Uterus (tissue), 4 donors: Measurements from ENCODE around the gene ZNRF2. TPM values are rescaled to one million over a fixed set of nuclear protein-coding genes. Genes with fewer than 3 reads are reported as not detected.
A peak's percentile ranks its signal among the peaks of the same experiment; 100 is the strongest.

Experiments
- DNase-seq, 2 donors: peaks; one replicate each; pipeline ENCODE4 v3.0.0-alpha.2; 2019 to 2020
- H3K27ac ChIP-seq, 2 donors: fragments of 200-600 bp; sonication (generic); 1 replicate in 1 of 2; 2 replicates in 1 of 2; pipeline ENCODE4 v1.5.1; 2016 to 2018
- H3K27me3 ChIP-seq, 2 donors: fragments of 200-600 bp; sonication (generic); one replicate each; pipeline ENCODE4 v1.5.1; 2018 to 2019; ENCODE audit warnings: control low read depth in 1 of 2
- H3K36me3 ChIP-seq, 2 donors: fragments of 200-600 bp; sonication (generic); one replicate each; pipeline ENCODE4 v1.5.1; 2019; ENCODE audit warnings: control low read depth in 1 of 2
- H3K4me1 ChIP-seq, 2 donors: fragments of 200-600 bp; sonication (generic); one replicate each; pipeline ENCODE4 v1.5.1; 2018 to 2019; ENCODE audit warnings: control low read depth in 1 of 2
- H3K4me3 ChIP-seq, 2 donors: fragments of 200-600 bp; sonication (generic); 1 replicate in 1 of 2; 2 replicates in 1 of 2; pipeline ENCODE4 v1.5.1; 2018 to 2019; ENCODE audit warnings: mild to moderate bottlenecking in 1 of 2
- H3K9me3 ChIP-seq, 2 donors: fragments of 200-600 bp; sonication (generic); one replicate each; pipeline ENCODE4 v1.5.1; 2019; ENCODE audit warnings: control low read depth in 1 of 2
- POLR2A ChIP-seq, 2 donors: fragments of 450-650 bp; IDR thresholded peaks; one replicate each; pipeline ENCODE4 v1.6.1; 2016; ENCODE audit warnings: antibody characterized with exemption in 2 of 2, mild to moderate bottlenecking in 1 of 2, moderate library complexity in 1 of 2
- intact Hi-C: fragments of 100-400 bp; cut with DNase I; formaldehyde crosslinking; loops from one replicate; pipeline ENCODE4 v1.15.1; 2023; ENCODE audit warnings: low total_unique reads
- total RNA-seq, 4 donors: library from RNA; depleted of rRNA in 3 of 4; stranded (reverse); fragments of >200 nt in 3 of 4; gene quantifications; one replicate each; pipeline versions ENCODE4 v1.1.0 to v1.2.4, GENCODE V29; 2014 to 2023
- TF ChIP-seq, protein P1 (sequence below), 4 experiments: fragments of 200-600 bp in 2 of 4; fragments of 450-650 bp in 2 of 4; sonication (generic) in 2 of 4; IDR thresholded peaks; one replicate each; pipeline ENCODE4 v1.5.1; 2016 to 2019; ENCODE audit warnings: antibody characterized with exemption in 4 of 4, mild to moderate bottlenecking in 2 of 4, moderate library complexity in 1 of 4
- donor health status: DM: yes; HTN: yes; CAD: no.

Gene ZNRF2
- total RNA-seq, 4 donors from 2014 or later: 22.0 to 40.6 (median 27.3) TPM

DNA sequence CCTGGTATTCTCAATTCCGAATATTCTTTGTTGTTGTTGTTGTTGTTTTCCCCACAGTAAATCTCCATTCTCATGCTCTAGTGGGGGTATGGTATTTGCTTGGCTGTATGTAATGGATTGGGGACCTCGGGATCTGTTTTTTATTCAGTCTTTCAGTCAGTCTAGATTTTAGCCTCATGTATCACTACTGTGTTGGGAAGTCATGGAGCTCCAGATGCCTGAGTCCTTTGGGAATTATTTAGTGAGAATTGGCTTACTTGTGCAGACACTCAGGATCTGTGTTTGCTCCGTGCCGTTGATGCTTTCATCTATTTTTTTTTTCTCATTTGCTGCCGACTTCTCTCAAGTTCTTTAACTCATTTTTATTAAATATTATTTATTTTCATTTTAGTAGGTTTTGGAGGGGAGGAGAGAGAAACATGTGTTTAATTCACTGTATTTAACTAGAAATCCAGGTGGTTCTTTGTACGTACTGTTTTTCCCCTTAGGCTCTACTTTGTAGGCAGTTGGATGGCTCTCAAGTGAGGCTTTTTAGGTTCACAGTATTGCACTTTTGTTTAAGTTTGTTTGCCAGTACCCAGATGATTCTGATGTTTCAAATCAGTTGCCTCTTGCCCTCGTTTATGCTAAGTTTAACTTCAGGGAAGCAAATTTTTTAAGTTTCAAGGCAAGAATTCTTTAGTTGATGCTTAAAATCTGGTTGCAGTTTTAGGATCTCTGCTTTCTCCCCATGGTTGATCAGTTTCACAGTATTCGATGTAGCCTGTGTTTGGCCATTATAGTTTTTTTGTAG is 36.9 kb downstream of the ZNRF2 start:
- Histone ChIP-seq H3K27ac (peak overlapping the region; percentile 76 to 83), H3K4me1 (no peaks in the 10 kb centered on the region), H3K4me3 (peak overlapping the region; percentile 20 to 24), H3K27me3 (no peaks in the 10 kb centered on the region), H3K9me3 (no peaks in the 10 kb centered on the region), H3K36me3 (no peaks in the 10 kb centered on the region)
- TF ChIP-seq, protein P1, sequence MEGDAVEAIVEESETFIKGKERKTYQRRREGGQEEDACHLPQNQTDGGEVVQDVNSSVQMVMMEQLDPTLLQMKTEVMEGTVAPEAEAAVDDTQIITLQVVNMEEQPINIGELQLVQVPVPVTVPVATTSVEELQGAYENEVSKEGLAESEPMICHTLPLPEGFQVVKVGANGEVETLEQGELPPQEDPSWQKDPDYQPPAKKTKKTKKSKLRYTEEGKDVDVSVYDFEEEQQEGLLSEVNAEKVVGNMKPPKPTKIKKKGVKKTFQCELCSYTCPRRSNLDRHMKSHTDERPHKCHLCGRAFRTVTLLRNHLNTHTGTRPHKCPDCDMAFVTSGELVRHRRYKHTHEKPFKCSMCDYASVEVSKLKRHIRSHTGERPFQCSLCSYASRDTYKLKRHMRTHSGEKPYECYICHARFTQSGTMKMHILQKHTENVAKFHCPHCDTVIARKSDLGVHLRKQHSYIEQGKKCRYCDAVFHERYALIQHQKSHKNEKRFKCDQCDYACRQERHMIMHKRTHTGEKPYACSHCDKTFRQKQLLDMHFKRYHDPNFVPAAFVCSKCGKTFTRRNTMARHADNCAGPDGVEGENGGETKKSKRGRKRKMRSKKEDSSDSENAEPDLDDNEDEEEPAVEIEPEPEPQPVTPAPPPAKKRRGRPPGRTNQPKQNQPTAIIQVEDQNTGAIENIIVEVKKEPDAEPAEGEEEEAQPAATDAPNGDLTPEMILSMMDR (IDR thresholded peaks at IDR 0.05): no peak
- no peak for TF ChIP-seq POLR2A (IDR thresholded peaks at IDR 0.05)
- DNase-seq: no peak
- intact Hi-C loops: no loop called here

DNA sequence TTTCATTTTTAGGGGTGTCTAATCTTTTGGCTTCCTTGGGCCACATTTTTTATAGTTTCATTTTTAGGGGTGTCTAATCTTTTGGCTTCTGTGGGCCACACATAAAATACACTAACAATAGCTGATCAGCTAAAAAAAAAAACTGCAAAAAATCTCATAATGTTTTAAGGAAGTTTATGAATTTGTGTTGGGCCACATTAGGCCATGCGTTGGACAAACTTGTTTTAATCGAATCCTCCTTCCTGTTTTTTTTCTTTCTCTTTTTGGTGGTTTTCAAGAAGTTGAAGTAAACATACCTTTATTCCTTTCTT is 37.4 kb downstream of the ZNRF2 start:
- no peaks in the 10 kb centered on the region for H3K36me3 ChIP-seq
- no peaks in the 10 kb centered on the region for H3K4me1 ChIP-seq
- peak overlapping the region; percentile 20 to 24 for H3K4me3 ChIP-seq
- no peak for DNase-seq
- H3K27me3 ChIP-seq: no peaks in the 10 kb centered on the region
- H3K27ac ChIP-seq: peak overlapping the region; percentile 76 to 83
- TF ChIP-seq, protein P1 (IDR thresholded peaks at IDR 0.05): no peak
- TF ChIP-seq POLR2A (IDR thresholded peaks at IDR 0.05): no peak
- intact Hi-C loops: no loop called here
- no peaks in the 10 kb centered on the region for H3K9me3 ChIP-seq

GRCh38 chr7:30322271-30323005 is 38.0 kb downstream of the ZNRF2 start:
- Histone ChIP-seq H3K4me3 (no peak overlapping the region), H3K4me1 (no peaks in the 10 kb centered on the region), H3K9me3 (no peaks in the 10 kb centered on the region), H3K27me3 (no peaks in the 10 kb centered on the region), H3K36me3 (no peaks in the 10 kb centered on the region), H3K27ac (peak overlapping the region; percentile 76 to 83)
- intact Hi-C loops: no loop called here
- peak in 1 of 2 donors; percentile 53 for DNase-seq
- TF ChIP-seq POLR2A (IDR thresholded peaks at IDR 0.05): peak; percentile 6 to 12
- TF ChIP-seq, protein P1 (IDR thresholded peaks at IDR 0.05): no peak

DNA sequence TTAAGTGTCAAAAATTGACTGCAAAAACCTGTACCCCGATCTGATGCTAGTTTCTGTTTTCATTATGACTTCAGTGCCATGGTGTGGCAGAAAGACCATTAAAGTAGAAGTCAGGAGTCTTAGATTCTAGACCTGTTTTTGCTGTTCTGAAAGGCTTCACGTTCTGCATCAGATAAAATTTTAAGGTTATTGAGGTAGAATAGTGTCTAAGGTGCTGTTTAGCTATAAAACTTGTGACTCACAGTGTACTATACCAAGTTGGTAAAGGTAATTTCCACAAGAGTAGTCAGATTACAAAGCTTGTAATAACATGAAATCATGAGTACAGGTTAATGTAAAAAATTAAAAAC is 38.6 kb downstream of the ZNRF2 start:
- intact Hi-C loops: no loop called here
- H3K4me3 ChIP-seq: no peak overlapping the region

More for the DNA sequence above, 38.6 kb downstream of the ZNRF2 start:
- H3K9me3 ChIP-seq: no peaks in the 10 kb centered on the region
- H3K27ac ChIP-seq: peak overlapping the region; percentile 76 to 83
- TF ChIP-seq, protein P1 (IDR thresholded peaks at IDR 0.05): no peak
- no peak for TF ChIP-seq POLR2A (IDR thresholded peaks at IDR 0.05)
- H3K27me3 ChIP-seq: no peaks in the 10 kb centered on the region
- H3K36me3 ChIP-seq: no peaks in the 10 kb centered on the region
- DNase-seq: no peak
- no peaks in the 10 kb centered on the region for H3K4me1 ChIP-seq
